GM23338 (cell line): Measurements from ENCODE around the gene PTPRQ.

Experiments
- CREB1 ChIP-seq: fragments of 250-450 bp; sonication (Bioruptor Pico); IDR thresholded peaks from 2 replicates; pipeline ENCODE4 v1.5.0; 2020; ENCODE audit warnings: low read depth, mild to moderate bottlenecking, moderate library complexity
- EZH2 ChIP-seq: fragments of 200-600 bp; sonication (generic); IDR thresholded peaks from one replicate; pipeline ENCODE4 v1.8.0; 2017; ENCODE audit warnings: antibody characterized with exemption, mild to moderate bottlenecking, low read depth; ENCODE audit not compliant: unreplicated experiment
- EZH2phosphoT487 ChIP-seq: fragments of 200-600 bp; sonication (generic); IDR thresholded peaks from one replicate; pipeline ENCODE4 v1.8.1; 2018; ENCODE audit warnings: antibody characterized with exemption; ENCODE audit not compliant: unreplicated experiment
- JUNB ChIP-seq: IDR thresholded peaks from one replicate; pipeline ENCODE4 v1.6.1; 2016; ENCODE audit warnings: antibody characterized with exemption; ENCODE audit not compliant: unreplicated experiment
- NANOG ChIP-seq: IDR thresholded peaks from 2 replicates; pipeline ENCODE4 v1.6.1; 2016; ENCODE audit warnings: antibody characterized with exemption, borderline replicate concordance
- POLR2AphosphoS5 ChIP-seq: IDR thresholded peaks from 2 replicates; pipeline ENCODE4 v1.6.1; 2016; ENCODE audit warnings: antibody characterized with exemption, low read depth
- STAT1 ChIP-seq: IDR thresholded peaks from one replicate; pipeline ENCODE4 v1.6.1; 2016; ENCODE audit warnings: antibody characterized with exemption; ENCODE audit not compliant: unreplicated experiment
- ZNF114 ChIP-seq: fragments of 250-450 bp; sonication (Bioruptor Pico); IDR thresholded peaks from 2 replicates; pipeline ENCODE4 v1.5.0; 2020; ENCODE audit warnings: mild to moderate bottlenecking, moderate library complexity
- ZNF331 ChIP-seq: fragments of 250-450 bp; sonication (Bioruptor Pico); IDR thresholded peaks from 2 replicates; pipeline ENCODE4 v1.5.0; 2020; ENCODE audit warnings: low read depth, mild to moderate bottlenecking, moderate library complexity
- TF ChIP-seq, protein P1 (sequence below), 2 experiments: fragments of 200-600 bp in 1 of 2; sonication (generic) in 1 of 2; conservative IDR thresholded peaks; 2 replicates each; pipeline versions ENCODE4 v1.5.1 to v1.6.1; 2016 to 2017; ENCODE audit warnings: antibody characterized with exemption in 2 of 2, low read depth in 2 of 2, mild to moderate bottlenecking in 2 of 2, moderate library complexity in 1 of 2
- TF ChIP-seq, protein P2 (sequence below): IDR thresholded peaks from one replicate; pipeline ENCODE4 v1.6.1; 2018; ENCODE audit warnings: antibody characterized with exemption; ENCODE audit not compliant: unreplicated experiment
- TF ChIP-seq, protein P3 (sequence below): IDR thresholded peaks from 2 replicates; pipeline ENCODE4 v1.6.1; 2016; ENCODE audit warnings: antibody characterized with exemption

DNA sequence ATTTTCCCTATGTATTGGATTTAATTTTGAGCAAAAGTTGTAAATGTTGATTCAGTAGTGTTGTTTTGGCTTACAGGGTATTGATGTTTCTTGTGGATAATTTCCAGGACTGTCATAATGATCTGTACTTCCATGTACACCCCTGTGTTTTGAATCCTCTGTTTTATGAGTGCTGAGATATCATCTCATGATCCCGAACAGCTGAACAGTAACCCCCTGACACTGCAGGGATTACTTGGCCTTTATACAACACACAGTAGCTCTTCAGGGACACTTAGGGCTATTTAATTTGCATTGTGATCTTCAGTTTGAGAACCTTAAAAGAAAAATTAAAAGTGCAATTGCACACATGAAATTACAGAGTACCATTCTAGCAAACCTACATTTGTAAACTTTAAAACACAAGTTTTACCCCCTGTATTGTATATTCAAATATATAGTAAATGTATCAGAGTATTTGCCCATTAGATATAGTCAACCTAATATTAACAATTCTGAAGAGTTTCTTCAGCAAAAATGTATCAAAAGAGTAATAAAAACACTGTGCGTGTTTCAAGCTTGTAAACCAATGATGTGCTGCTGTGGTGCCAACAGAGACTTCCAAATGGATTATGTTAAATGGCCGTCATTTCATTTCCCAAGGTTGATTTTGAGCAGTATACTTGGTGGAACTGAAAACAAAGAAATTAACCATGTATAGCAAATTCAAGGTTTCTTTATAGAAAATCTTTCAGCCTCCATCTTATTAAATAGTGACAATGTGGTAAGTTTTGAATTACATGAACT is 235.5 kb downstream of the PTPRQ start:
- TF ChIP-seq, protein P1, sequence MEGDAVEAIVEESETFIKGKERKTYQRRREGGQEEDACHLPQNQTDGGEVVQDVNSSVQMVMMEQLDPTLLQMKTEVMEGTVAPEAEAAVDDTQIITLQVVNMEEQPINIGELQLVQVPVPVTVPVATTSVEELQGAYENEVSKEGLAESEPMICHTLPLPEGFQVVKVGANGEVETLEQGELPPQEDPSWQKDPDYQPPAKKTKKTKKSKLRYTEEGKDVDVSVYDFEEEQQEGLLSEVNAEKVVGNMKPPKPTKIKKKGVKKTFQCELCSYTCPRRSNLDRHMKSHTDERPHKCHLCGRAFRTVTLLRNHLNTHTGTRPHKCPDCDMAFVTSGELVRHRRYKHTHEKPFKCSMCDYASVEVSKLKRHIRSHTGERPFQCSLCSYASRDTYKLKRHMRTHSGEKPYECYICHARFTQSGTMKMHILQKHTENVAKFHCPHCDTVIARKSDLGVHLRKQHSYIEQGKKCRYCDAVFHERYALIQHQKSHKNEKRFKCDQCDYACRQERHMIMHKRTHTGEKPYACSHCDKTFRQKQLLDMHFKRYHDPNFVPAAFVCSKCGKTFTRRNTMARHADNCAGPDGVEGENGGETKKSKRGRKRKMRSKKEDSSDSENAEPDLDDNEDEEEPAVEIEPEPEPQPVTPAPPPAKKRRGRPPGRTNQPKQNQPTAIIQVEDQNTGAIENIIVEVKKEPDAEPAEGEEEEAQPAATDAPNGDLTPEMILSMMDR (conservative IDR thresholded peaks at IDR 0.05; ENCODE audit: low read depth in 2 of 2): no peak
- TF ChIP-seq POLR2AphosphoS5 (no peak), EZH2 (no peak), CREB1 (CRISPR knock-in tag) (no peak), ZNF331 (CRISPR knock-in tag) (no peak), EZH2phosphoT487 (no peak), JUNB (no peak), NANOG (no peak), ZNF114 (CRISPR knock-in tag) (no peak), STAT1 (no peak)
- TF ChIP-seq, protein P2, sequence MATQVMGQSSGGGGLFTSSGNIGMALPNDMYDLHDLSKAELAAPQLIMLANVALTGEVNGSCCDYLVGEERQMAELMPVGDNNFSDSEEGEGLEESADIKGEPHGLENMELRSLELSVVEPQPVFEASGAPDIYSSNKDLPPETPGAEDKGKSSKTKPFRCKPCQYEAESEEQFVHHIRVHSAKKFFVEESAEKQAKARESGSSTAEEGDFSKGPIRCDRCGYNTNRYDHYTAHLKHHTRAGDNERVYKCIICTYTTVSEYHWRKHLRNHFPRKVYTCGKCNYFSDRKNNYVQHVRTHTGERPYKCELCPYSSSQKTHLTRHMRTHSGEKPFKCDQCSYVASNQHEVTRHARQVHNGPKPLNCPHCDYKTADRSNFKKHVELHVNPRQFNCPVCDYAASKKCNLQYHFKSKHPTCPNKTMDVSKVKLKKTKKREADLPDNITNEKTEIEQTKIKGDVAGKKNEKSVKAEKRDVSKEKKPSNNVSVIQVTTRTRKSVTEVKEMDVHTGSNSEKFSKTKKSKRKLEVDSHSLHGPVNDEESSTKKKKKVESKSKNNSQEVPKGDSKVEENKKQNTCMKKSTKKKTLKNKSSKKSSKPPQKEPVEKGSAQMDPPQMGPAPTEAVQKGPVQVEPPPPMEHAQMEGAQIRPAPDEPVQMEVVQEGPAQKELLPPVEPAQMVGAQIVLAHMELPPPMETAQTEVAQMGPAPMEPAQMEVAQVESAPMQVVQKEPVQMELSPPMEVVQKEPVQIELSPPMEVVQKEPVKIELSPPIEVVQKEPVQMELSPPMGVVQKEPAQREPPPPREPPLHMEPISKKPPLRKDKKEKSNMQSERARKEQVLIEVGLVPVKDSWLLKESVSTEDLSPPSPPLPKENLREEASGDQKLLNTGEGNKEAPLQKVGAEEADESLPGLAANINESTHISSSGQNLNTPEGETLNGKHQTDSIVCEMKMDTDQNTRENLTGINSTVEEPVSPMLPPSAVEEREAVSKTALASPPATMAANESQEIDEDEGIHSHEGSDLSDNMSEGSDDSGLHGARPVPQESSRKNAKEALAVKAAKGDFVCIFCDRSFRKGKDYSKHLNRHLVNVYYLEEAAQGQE: no peak
- TF ChIP-seq, protein P3, sequence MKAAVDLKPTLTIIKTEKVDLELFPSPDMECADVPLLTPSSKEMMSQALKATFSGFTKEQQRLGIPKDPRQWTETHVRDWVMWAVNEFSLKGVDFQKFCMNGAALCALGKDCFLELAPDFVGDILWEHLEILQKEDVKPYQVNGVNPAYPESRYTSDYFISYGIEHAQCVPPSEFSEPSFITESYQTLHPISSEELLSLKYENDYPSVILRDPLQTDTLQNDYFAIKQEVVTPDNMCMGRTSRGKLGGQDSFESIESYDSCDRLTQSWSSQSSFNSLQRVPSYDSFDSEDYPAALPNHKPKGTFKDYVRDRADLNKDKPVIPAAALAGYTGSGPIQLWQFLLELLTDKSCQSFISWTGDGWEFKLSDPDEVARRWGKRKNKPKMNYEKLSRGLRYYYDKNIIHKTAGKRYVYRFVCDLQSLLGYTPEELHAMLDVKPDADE: no peak
